GM19351 (cell line): Measurements from ENCODE around the gene PLA2G2F.
A peak's percentile ranks its signal among the peaks of the same experiment; 100 is the strongest.
"Not testable (repeated sequence)": the region's sequence is repeated elsewhere in the genome, so short reads cannot be mapped to it uniquely, and the experiment has no call there.

ENCODE experiments used
- ATAC-seq: cut with Tn5 transposase; IDR thresholded peaks from one replicate; pipeline ENCODE4 v1.9.1; 2021; ENCODE audit warnings: mild to moderate bottlenecking, moderate library complexity; ENCODE audit not compliant: unreplicated experiment

The PLA2G2F gene

GRCh38 chr1:20114021-20114648 is 25.0 kb upstream of the PLA2G2F start:
- no peak for ATAC-seq

DNA sequence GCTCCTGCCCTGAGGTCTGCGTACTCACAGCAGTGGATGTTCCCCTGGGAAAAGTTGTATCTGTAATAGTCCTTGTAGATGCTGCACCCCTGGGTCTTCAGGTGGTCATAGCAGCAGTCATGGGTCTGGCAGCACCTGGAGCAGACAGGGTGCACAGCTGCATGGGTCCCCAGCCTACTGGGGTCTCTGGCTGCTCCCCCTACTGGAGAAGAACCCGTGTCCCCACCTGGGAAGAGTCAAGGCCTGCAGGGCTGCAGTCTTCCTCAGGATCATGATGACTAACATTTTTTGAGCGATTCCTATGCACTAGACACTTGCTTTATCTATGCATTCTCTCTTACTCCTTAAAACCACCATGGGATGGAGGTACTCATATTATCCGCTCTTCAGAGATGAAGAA is 23.6 kb upstream of the PLA2G2F start:
- no peak for ATAC-seq

DNA sequence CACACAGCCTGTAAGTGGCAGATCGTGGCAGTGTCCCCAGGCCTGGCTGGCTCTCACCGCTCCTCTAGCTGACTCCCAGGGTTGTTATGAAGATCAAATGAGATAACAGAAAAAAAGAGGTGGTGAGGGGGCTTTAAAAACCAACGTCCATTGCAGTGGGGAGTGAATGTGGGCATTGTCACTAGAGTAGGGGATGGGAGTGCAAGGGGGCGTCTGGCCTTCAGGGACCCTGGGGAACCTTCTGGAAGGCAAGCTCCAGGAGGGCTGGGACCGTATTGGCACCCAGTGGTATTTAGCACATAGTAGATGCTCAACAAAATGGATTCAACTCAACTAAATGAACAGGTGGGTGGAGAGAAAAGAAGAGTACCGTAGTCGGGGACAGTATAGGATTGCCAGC is 23.2 kb upstream of the PLA2G2F start:
- ATAC-seq = no peak

DNA sequence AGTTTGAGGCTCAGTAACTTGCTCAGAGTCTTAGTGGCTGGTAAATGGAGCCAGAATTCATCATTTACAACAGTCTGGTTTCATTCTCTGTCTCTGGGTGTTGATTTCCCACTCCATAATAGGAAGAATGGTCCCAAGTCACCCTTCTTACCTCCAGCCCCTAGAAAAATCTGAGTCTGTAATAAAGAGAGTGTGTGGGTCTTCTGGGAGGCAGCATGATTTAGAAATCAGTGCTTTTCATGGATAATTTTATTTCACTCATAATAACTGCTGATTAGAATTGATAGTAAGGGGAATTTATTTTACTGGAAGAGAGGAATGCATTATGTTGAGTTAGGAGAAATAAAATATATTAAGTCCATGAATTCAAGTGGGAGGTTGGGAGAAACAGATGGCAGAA is 21.9 kb upstream of the PLA2G2F start:
- no peak for ATAC-seq

GRCh38 chr1:20119347-20119746 is 19.8 kb upstream of the PLA2G2F start, which contains the start of gene PLA2G2D:
Gene PLA2G2D (minus strand): TSS chr1:20119536. CDS start chr1:20119498, 38 bp downstream.
- no peak for ATAC-seq

DNA sequence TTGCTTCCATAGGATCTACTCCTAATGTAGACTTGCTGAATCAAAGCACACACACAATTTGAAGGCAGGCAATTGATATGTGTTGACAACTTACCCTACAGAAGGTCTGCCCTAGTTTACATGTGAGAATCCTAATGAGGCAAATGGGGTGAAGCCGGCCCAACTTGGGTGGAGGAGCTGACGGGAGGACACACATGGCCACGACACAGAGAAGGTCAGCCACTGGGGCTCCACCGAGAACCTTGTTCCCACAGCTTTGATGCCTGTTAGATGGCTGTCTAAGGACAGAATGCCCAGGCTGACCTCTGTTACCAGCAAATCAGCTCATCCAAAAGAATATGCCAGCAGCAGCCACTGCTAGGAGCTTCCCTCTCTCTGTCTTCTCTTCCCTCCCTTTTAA is 18.3 kb upstream of the PLA2G2F start:
- ATAC-seq = no peak

DNA sequence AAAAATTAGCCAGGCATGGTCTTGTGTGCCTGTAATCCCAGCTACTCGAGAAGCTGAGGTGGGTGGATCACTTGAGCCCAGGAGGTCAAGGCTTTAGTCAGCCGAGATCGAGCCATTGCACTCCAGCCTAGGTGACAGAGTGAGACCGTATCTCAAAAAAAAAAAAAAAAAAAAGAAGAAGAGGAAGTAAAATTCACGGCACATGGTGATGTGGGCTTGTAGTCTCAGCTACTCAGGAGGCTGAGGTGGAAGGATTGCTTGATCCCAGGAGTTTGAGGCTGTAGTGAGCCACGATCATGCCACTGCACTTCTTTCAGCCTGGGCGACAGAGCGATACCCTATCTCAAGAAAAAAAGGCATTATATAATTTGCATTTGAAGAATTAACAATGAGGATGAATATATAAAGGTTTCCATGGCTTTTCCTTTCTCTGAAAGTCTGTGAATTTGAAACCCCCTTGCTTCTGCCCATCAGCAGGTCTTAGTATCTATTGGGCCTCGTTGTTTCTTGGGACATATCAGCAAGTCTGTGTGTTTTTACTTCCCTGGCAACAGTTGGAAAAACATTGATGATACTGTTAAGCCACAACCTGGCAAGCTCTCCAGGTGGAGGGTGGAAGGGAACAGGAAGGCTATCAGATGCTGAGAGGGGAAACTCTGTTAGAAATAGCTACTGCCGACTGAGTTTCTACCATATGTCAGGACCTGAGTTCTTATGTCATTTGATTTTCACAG is 15.2 kb upstream of the PLA2G2F start:
- no peak for ATAC-seq

DNA sequence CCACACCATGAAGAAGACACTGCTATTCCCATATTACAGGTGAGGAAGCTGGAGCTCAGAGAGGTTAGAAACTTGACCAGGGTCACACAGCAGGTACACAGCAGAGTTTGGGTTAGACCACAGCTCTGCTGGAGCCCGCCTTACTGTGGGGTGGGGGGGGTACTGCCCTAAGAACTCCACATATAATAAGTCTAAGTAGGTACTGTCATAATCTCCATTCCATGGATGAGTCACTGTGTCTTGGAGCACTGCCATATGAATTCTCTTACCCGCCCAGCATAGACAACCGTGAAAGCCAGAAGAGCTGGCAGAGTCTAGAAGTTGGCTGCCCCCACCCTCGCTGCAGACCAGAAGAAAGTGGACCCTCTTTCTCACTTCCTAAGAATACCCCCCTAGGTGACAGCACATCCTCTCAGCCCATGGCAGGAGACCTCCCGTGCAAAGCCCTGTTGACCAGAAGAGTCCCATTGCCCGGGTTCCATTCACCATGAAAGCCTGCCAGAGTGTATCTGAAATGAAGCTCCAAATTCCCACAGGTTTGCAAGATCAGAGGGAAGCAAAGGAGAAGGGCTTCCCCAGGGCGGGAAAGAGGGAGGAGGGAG is 14.6 kb upstream of the PLA2G2F start:
- no peak for ATAC-seq

- ATAC-seq = no peak
These were observed 14.0 kb upstream of the PLA2G2F start for GRCh38 chr1:20125100-20125499.

GRCh38 chr1:20126041-20126805 is 12.9 kb upstream of the PLA2G2F start:
- peak; percentile 57 for ATAC-seq

DNA sequence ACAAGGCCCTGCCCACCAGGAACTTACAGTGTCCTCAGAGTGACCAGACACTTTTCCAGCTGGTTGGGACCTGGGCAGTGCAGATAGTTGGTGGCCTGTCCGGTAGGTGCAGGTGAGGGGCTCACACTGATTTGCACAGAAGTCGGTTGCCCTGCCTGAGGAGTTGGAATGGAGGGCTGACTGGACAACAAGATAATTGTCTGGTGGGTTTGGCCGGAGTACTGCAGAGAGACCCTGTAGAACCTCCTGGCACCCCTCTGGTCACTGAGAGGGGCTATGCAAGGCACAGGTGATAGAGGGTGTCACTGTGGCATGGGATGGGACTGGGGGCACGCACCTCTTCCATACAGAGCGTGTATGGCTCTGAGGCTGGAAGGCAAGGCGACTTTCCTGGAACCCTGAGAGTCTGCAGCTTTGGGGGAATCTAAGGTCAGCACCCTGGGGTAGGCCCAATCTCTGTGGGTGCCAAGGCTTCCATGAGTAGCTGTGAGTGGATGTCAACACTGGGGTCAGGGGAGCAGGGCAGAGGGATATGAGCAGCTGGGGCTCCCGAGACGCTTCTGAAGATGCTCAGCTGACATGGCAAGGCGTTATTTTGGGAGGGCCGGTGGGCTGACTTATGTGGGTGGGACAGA is 12.2 kb upstream of the PLA2G2F start:
- no peak for ATAC-seq

DNA sequence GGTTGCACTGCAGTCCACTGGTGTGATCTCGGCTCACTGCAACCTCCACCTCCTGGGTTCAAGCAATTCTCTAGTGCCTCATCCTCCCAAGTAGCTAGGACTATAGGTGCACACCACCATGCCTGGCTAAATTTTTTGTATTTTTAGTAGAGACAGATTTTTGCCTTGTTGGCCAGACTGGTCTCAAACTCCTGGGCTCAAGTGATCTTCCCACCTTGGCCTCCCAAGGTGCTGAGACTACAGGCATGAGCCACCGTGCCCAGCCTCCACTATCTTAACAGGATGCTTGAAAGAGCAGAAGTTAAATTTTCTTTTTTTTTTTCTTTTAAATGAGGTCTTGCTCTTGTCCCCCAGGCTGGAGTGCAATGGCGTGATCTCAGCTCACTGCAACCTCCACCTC is 8.6 kb upstream of the PLA2G2F start:
- not testable (repeated sequence) for ATAC-seq

GRCh38 chr1:20134995-20135394 is 4.1 kb upstream of the PLA2G2F start:
- no peak for ATAC-seq

GRCh38 chr1:20136249-20136648 is 2.9 kb upstream of the PLA2G2F start:
- ATAC-seq = no peak

- ATAC-seq = no peak
These were observed 2.1 kb upstream of the PLA2G2F start for GRCh38 chr1:20137055-20137454.

GRCh38 chr1:20137604-20138003 is 1.5 kb upstream of the PLA2G2F start:
- no peak for ATAC-seq

DNA sequence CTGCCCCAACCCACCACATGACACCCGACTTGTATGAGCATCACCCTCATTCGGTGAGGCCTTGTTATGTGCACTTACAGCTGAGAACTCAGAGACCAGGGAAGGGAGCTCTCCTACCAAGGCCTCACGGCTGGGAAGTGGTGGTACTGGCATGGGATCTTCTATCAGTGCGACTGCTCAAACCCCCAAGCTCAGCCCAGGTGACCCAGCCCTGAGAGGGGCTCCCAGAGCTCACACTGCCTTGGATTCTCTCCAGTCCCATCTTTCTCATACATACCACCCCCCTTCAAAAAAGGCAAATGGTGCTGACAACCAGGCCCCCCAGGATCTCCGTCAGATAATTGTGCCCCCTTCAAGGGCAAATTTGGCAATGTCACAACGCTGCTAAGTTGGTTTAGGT is 777 bp upstream of the PLA2G2F start:
- ATAC-seq = no peak

GRCh38 chr1:20139776-20140612 is 871 bp downstream of the PLA2G2F start:
- ATAC-seq = no peak

DNA sequence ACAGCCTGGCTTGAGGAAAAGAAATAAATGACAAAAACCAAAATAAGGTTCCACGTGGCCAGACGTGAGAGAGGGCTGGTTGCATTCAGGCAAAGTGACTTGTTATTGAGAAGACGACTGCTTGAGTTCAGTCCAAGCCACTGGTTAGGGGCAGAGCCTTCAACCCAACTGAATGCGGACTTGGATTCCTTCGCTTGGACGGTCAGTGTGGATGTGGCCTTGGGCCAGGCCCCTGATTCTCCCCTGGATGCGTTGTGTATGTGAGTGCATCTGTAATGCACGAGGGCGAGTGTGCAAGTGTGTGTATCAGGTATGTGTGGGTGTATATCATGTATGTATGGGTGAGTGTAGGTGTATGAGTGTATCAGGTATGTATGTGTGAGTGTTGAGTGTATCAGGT is 1.9 kb downstream of the PLA2G2F start:
- no peak for ATAC-seq

DNA sequence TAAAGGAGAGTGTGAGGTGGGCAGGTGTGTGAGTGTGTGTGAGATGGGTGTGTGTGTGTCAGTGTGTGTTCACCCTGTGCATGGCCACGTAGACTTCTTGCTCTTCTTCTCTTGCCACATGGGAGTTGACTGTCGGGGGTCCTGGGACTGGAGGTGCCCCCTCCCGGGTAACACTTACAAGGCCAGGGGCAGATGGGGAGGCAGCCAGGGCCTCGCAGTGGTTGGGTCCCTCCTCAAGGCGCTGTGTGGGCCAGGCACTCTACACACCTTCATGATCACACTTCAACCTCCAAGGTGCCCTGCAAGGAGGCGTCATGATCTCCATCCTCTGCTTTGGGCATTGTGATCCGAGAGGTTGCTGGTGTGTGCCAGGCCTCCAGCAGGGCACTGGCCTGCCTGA is 2.3 kb downstream of the PLA2G2F start:
- ATAC-seq = no peak
